Motor neuron (in vitro differentiated cells): ENCODE measurements around the gene ST3GAL4. TPM values are rescaled to one million over a fixed set of nuclear protein-coding genes. Genes with fewer than 3 reads are reported as not detected.
"Not testable (repeated sequence)": the region's sequence is repeated elsewhere in the genome, so short reads cannot be mapped to it uniquely, and the experiment has no call there.

ENCODE experiments used
- ATAC-seq, 8 experiments: fragments of 200-7000 bp; cut with Tn5 transposase; replicated peaks in 6 of 8; 2 replicates each; pipeline ENCODE4 v1.8.0; 2021; ENCODE audit warnings: mild to moderate bottlenecking in 8 of 8, moderate library complexity in 8 of 8
- H3K27ac ChIP-seq, 2 donors: fragments of 250-450 bp; sonication (Bioruptor Pico); 2 replicates each; pipeline ENCODE4 v1.9.0; 2021; ENCODE audit warnings: antibody characterized with exemption in 2 of 2, mild to moderate bottlenecking in 2 of 2, moderate library complexity in 1 of 2
- H3K4me1 ChIP-seq, 2 donors: fragments of 250-450 bp; sonication (Bioruptor Pico); replicated peaks in 1 of 2; 2 replicates each; pipeline ENCODE4 v1.6.1; 2021; ENCODE audit warnings: antibody characterized with exemption in 2 of 2, mild to moderate bottlenecking in 2 of 2, moderate library complexity in 1 of 2
- H3K4me3 ChIP-seq, 5 donors: fragments of 250-450 bp; sonication (Bioruptor Pico); 2 replicates each; pipeline ENCODE4 v1.9.0; 2021; ENCODE audit warnings: antibody characterized with exemption in 5 of 5, mild to moderate bottlenecking in 5 of 5, moderate library complexity in 4 of 5
- WGBS, 10 experiments: fragments of 450-650 bp; shearing (Covaris generic); methylation state at CpG; one replicate each; pipeline ENCODE4 v1.0.0; 2022; 5-methylcytosine and 5-hydroxymethylcytosine counted together
- in situ Hi-C, 9 experiments: fragments of 400-800 bp; cut with MboI; loops; one replicate each; pipeline ENCODE4 v1.15.0; 2021; ENCODE audit warnings: low sequenced_read_pairs in 9 of 9, low pct_unique_long_range_greater_than_20kb in 2 of 9; ENCODE audit not compliant: unreplicated experiment in 9 of 9
- total RNA-seq, 8 experiments: library from RNA; unstranded; fragments of 300-600 nt; gene quantifications; 2 replicates each; pipeline versions ENCODE4 v1.2.3 to v1.2.4, GENCODE V29; 2022

ST3GAL4 gene
- total RNA-seq, 8 experiments from 2014 or later, result 5.6 to 98.9 (median 11.3) TPM

DNA sequence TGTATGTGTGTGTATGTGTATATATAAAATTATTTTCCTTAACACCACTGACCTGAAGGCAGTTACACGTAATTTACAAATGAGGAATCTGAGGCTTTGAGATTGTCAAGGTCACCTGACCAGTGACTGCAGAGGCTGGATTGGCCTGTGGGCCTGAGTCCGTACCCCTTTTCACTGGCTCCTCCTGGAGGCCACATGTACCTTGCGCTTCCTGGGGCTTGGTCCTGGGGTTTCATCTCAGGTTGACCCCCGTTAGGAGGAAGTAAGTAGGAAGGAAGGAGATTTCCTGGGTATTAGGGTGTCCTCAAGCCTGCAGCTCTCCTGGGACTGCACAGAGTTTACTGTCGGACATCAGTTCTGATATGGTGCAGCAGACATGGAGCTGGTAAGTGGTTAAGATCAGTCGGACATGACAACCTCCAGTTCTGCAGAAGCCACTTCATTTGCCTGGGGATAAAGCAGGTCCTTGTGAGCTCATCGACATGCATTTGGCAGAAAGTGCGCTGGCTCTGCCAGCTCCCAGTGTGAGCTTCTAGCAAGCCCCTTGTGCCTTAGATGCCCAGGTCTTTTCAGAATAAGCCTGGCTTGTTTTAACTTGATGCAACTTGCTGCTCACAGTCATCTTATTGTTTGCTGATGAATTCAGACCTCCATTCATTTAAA lies 36.6 kb downstream of the ST3GAL4 start:
- H3K4me3 ChIP-seq, result no peak overlapping the region
- H3K27ac ChIP-seq, result no peak overlapping the region
- in situ Hi-C loops, result no loop called here
- H3K4me1 ChIP-seq, result no peaks in the 10 kb centered on the region
- peak in 4 of 8 experiments; percentile 19 to 60 (median 44) for ATAC-seq
- WGBS, 10 experiments, result 66 to 100% (median 90%) methylated on average over 1 to 6 of the region's 8 CpGs; no CpG with 5 or more reads in 2 of the 10 experiments

DNA sequence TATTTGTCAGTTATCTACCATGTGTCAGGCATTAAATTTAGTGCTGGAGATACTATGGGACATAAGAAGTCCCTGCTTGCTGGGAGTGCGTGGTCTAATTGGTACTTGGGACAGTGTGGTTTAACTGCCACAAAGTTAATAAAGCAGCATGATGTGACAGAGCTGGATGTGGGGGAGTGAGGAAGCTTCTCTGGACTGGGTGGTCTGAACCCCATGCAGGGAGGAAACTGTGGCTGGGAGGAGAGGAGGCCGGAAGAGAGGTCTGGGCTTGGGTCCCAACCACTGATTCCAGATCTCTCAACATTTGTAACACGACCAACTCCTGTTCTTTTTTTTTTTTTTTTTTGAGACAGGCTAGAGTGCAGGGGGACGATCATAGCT lies 37.1 kb downstream of the ST3GAL4 start:
- Histone ChIP-seq H3K27ac (no peak overlapping the region), H3K4me1 (no peaks in the 10 kb centered on the region), H3K4me3 (no peak overlapping the region)
- in situ Hi-C loops, result no loop called here
- no peak for ATAC-seq
- WGBS, 10 experiments, result 0 to 100% (median 79%) methylated on average over 1 to 4 of the region's 4 CpGs; no CpG with 5 or more reads in 2 of the 10 experiments

DNA sequence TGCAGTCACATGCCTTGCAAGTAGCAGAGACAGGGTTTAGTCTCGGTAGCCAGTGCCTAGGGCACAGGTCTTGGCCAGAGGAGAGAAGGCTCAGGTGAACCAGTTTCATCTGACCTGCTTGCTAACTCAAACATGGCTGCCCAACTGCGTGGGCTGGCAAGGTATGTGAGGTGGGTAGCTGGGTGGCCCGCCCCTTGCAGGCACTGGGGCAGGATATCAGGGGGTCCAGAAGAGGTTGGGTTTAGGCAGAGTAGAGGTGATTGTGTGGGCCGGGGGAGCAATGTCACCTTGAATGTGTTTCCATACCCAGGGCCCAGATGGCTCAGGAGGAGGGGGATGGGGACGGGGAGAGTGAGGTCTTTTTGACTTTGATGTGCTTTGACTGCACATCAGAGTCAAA lies 37.7 kb downstream of the ST3GAL4 start:
- WGBS, 10 experiments, result 100% methylated on average over 1 to 3 of the region's 5 CpGs; no CpG with 5 or more reads in 5 of the 10 experiments
- no peak overlapping the region for H3K27ac ChIP-seq

DNA sequence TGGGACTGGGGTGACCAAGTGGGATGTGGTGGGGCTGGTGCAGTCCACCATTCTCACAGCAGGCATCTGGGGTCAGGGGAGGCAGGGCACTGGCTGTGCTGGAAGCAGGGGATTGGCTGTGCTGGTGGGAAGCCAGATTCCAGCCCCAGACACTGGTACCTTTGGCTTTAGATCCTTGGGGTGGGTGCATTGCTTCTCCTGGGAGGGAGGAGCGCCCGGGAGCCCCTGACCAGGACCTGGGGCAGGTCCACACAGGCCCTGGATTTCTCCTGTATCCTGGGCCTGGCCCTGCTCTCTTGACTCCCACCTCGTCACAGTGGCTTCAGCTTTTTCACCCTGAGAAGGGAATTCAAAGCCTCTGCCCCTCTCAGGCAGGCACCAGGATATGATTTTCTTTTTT lies 38.5 kb downstream of the ST3GAL4 start:
- Histone ChIP-seq H3K4me1 (no peaks in the 10 kb centered on the region), H3K4me3 (no peak overlapping the region), H3K27ac (no peak overlapping the region)
- in situ Hi-C loops, result no loop called here
- WGBS, 10 experiments, result 83 to 100% (median 100%) methylated on average over 1 to 2 of the region's 3 CpGs; no CpG with 5 or more reads in 7 of the 10 experiments
- no peak for ATAC-seq

More for the DNA sequence above, 37.7 kb downstream of the ST3GAL4 start:
- no peak for ATAC-seq
- H3K4me3 ChIP-seq, result no peak overlapping the region
- no peaks in the 10 kb centered on the region for H3K4me1 ChIP-seq
- in situ Hi-C loops, result no loop called here

DNA sequence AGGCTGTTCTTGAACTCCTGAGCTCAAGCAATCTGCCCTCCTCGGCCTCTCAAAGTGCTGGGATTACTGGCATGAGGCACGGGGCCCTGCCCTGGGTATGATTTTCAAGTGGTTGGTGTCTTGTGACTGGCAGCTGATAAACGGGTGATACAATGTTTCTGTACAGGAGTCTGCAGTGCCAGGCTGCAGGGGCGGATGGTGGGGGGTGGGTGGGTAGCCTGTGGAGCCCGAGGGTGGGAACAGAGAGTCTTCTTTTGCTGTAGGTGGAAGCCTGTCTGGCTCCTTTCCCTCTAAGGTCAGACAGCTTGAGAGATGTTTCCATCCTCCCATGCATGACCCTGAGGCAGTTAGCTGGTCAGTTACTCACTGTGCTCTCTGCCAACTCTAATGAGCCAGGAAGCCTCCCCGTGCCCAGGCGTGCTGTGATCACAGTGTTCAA lies 39.2 kb downstream of the ST3GAL4 start:
- in situ Hi-C loops, H3K4me1 ChIP-seq, H3K27ac ChIP-seq, H3K4me3 ChIP-seq: not testable (repeated sequence)
- 67 to 80% methylated on average over 1 of the region's 7 CpGs; no CpG with 5 or more reads in 8 of the 10 experiments for WGBS, 10 experiments
- ATAC-seq, result peak in 3 of 8 experiments; percentile 5 to 12 (median 6)

DNA sequence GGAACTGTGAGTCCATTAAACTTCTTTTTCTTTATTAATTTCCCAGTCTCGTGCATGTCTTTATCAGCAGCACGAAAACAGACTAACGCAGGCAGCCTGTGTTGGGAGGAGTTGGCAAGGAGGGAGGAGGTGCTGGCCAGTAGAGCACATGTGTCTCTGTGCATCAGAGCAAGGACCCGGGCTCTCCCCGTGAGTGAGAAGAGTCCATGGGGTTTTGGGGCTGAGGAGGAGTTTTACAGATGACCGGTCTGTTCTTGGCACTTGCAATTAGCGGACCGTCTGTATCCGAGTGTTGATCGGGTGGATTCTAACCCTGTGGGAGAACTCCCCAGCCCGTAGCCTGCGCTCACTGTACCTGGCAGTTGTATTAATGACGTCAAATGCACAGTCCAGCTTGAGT lies 40.3 kb downstream of the ST3GAL4 start:
- H3K27ac ChIP-seq, in situ Hi-C loops, H3K4me3 ChIP-seq, H3K4me1 ChIP-seq: not testable (repeated sequence)
- ATAC-seq, result peak in 1 of 8 experiments; percentile 32
- 60 to 100% (median 88%) methylated on average over 1 to 5 of the region's 13 CpGs; no CpG with 5 or more reads in 5 of the 10 experiments for WGBS, 10 experiments

DNA sequence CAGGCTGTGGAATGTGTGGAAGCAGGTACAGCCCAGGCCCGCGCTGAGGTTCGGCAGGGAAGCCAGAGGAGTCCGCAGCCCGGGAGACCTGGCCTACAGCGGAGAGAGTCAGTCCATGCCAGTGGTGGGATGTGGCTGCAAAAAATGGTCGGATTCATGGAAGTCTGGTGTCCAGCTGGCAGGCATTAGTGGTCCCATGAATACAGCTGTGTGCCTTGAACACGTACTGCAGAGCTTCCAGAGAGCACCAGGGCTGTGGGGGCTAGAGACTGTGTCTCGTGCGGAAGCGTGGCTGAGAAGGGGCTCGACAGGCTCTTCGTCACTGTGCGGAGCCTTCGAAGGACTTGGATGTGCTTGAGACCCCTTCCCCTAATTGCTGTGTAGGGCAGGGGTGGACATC lies 40.8 kb downstream of the ST3GAL4 start:
- 100% methylated on average over 1 of the region's 15 CpGs; no CpG with 5 or more reads in 9 of the 10 experiments for WGBS, 10 experiments
- H3K4me3 ChIP-seq, H3K4me1 ChIP-seq, ATAC-seq, in situ Hi-C loops, H3K27ac ChIP-seq: not testable (repeated sequence)

DNA sequence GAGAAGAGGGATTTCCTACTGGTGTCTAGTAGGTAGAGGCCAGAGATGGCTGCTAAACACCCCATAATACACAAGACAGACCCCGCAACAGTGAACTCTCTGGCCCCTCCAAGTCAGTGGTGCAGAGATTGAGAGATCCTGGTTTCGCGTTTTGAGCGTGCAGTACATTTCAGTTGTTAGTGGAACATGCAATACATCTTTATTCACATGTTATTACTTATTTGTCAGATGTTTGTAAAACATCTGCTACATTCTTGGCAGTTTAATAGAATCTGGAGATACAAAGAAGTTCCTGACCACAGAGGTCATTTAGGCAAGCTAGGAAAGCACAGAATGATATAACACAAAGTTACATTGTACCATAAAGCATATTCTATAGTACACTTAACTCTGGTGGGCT lies 41.5 kb downstream of the ST3GAL4 start:
- in situ Hi-C loops, result no loop called here
- Histone ChIP-seq H3K4me1 (no peaks in the 10 kb centered on the region), H3K27ac (no peak overlapping the region), H3K4me3 (no peak overlapping the region)
- WGBS, 10 experiments, result 65 to 100% (median 90%) methylated on average over 2 to 4 of the region's 4 CpGs; no CpG with 5 or more reads in 4 of the 10 experiments
- ATAC-seq, result no peak

DNA sequence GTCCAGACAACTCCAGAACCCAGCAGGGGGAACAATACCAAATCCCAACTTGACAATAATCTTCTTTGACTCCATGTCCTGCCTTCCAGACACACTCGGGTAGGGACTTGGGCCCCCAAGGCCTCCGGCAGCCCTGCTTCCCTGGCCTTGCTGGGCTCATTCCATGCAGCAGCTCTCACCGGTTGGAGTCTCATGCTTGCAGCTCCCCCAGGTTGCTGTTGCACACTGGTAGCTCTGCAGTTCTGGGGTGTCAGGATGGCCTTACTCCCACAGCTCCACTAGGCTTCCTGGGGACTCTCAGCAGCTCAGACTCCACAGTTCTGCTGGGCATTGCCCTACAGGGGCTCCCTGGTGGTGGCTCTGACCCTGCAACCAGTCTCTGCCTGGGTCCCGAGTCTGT lies 42.8 kb downstream of the ST3GAL4 start:
- Histone ChIP-seq H3K27ac (no peak overlapping the region), H3K4me3 (no peak overlapping the region), H3K4me1 (peaks cover under 1 to 3% of the 10 kb centered on the region in 2 donors)
- no peak for ATAC-seq
- in situ Hi-C loops, result no loop called here
- WGBS, 10 experiments, result 83 to 93% methylated on average over 2 to 3 of the region's 4 CpGs; no CpG with 5 or more reads in 8 of the 10 experiments

DNA sequence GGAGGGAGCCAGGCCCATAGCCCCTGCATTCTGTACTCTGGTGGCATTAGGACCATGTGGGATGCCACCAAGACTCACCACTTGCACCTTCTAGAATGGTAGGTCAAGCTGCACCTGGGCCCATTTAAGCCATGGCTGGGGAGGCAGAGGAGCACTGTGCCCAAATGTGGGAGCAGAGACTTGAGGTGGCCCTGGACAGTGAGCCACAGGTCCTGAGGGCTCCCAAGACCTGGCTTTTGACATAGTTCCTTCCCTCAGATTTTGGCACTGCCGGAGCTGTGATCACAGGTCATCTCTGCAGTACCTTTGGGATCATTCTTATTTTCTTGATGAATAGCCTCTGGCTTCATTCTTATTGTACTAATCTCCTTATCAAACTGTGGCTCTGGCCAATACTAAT lies 43.2 kb downstream of the ST3GAL4 start:
- in situ Hi-C loops, result no loop called here
- ATAC-seq, result no peak
- no peak overlapping the region for H3K27ac ChIP-seq
- H3K4me3 ChIP-seq, result no peak overlapping the region
- peaks cover 3% of the 10 kb centered on the region in 2 donors for H3K4me1 ChIP-seq
- 83 to 100% (median 100%) methylated on average over 1 of the region's 1 CpG; no CpG with 5 or more reads in 7 of the 10 experiments for WGBS, 10 experiments

DNA sequence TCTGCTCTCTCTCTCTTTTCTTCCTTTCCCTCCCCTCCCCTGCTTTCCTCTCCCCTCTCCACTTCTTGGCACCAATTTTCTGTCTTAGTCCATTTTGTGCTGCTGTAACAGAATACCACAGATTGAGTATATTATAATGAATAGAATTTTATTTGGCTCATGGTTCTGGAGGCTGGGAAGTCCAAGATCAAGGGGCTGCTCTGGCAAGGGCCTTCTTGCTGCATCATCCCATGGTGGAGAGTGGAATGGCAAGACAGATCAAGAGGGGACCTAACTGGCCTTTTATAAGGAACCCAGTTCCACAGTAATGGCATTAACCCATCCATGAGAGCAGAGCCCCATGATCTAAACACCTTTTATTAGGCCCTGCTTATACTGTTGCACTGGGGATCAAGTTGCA lies 44.5 kb downstream of the ST3GAL4 start:
- in situ Hi-C loops, result loop anchor here in 1 of 9 experiments (25.0 kb wide), 1 partner anchor 88 kb away; the partner anchor contains the start of gene DCPS
- no peak for ATAC-seq
- H3K4me3 ChIP-seq, result no peak overlapping the region

DNA sequence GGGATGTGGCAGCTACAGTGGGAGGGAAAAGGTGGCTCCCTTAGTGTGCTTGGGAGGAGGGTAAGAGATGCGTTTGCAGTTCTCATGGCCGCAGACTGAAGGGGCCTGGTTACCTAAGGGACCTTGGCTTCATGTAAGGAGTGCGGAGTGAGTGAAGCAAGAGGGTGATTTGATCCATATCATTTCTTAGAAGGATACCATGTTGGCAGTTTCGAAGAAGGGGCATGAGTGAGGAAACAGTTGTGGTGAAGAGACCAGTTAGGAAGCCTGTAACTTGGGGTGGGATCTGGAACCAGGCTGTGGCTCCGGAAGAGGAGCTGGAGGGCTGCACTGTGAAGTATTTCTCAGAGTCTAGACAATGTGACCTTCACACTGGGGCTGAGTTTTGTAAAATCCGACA lies 45.0 kb downstream of the ST3GAL4 start:
- H3K4me1 ChIP-seq, result peaks cover 3% of the 10 kb centered on the region in 2 donors
- 73 to 100% (median 91%) methylated on average over 1 to 4 of the region's 6 CpGs for WGBS, 10 experiments
- no peak for ATAC-seq
- no peak overlapping the region for H3K4me3 ChIP-seq
- no peak overlapping the region for H3K27ac ChIP-seq
- in situ Hi-C loops, result loop anchor here in 1 of 9 experiments (25.0 kb wide), 1 partner anchor 88 kb away; the partner anchor contains the start of gene DCPS

More for the DNA sequence above, 44.5 kb downstream of the ST3GAL4 start:
- Histone ChIP-seq H3K4me1 (peaks cover 3% of the 10 kb centered on the region in 2 donors), H3K27ac (no peak overlapping the region)

DNA sequence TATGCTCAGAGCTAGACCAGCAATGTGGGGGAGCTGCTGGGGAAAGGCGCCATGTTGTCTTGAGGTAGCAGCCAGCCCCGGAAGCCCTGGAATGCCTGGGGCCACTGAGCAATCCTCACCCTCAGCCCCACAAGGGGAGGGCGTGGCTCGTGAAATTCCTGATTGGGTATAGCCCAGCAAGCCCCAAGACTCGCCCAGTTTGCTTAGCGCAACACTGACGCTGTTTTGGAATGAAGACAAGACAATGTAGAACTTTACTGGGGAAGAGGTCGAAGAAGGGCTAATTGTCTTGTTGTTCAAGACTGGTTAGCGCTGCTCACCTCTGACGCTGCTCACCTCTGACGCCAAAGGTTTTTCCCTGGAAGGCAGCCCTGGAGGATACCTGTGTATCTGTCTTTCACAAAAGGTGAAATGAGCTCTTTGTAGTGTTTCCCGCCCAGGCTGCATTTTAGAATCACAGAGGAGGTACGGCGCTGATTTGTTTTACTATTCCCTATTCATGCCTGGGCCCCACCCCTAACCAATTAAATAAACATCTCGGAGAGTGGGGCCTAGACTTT lies 47.6 kb downstream of the ST3GAL4 start:
- in situ Hi-C loops, result loop anchor here in 1 of 9 experiments (25.0 kb wide), 1 partner anchor 91 kb away; the partner anchor contains the start of gene DCPS
- H3K27ac ChIP-seq, result no peak overlapping the region
- WGBS, 10 experiments, result 17 to 90% (median 80%) methylated on average over 1 to 12 of the region's 15 CpGs; no CpG with 5 or more reads in 3 of the 10 experiments
- peaks cover 3% of the 10 kb centered on the region in 2 donors for H3K4me1 ChIP-seq
- no peak overlapping the region for H3K4me3 ChIP-seq
- ATAC-seq, result peak in 3 of 8 experiments; percentile 10 to 75 (median 17)
